ENCODE results near the gene APAF1.

DNA sequence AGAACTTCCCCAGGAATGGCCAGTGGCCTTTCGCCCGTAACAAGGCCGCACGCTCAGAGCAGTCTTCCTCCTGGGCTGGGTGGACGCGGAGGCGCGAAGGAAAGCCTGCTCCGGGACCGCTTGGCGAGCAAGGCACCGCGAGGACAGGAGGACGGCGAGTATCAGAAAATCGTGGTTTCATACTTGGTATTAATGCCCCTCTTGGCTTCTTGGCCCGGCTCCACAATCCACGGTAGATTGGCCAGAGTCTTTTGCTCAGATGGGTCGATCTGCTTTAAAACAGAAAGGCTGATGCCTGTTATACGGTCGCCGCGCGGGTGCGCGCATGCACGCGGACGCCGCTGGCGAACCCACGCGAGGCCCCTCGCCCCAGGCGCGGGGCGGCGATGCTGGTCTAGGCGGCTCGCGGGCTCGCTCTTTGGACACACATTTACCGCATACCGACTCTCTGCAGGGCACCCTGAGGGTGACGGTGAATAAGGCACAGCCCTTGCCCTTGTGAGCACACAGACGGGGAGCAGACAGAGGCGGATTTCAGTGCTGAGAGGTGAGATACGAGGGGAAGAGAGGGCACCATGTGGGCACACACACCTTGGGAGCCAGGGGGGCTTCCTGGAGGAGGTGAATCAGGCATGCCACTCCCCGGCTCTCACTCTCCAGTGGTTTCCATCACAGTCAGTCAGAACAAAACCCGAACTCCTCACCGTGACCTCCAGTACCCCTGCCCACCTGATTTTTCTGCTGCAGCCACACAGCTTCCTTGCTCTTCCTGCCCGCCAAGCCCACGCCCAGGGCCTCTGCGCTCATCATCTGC is 100.7 kb downstream of the APAF1 start:
- TF ChIP-seq EZH2 (IDR thresholded peaks at IDR 0.05; ENCODE audit: borderline replicate concordance, insufficient read depth, low read depth, low read length, poor library complexity, severe bottlenecking) (no peak), CTCF (IDR thresholded peaks at IDR 0.05) (no peak)
